ENCODE measurements around the gene KRT16. TPM values are rescaled to one million over a fixed set of nuclear protein-coding genes. Genes with fewer than 3 reads are reported as not detected.
"Not testable (repeated sequence)": the region's sequence is repeated elsewhere in the genome, so short reads cannot be mapped to it uniquely, and the experiment has no call there.

Gene KRT16
- total RNA-seq, 1 donor from 2014 or later, result 31.9 TPM

GRCh38 chr17:41629826-41630670 is 17.5 kb upstream of the KRT16 start:
- Histone ChIP-seq H3K27me3 (no peaks in the 10 kb centered on the region), H3K4me1 (peaks cover 0 to 2% of the 10 kb centered on the region in 2 donors), H3K9me3 (no peaks in the 10 kb centered on the region), H3K36me3 (no peaks in the 10 kb centered on the region), H3K4me3 (no peak overlapping the region), H3K27ac (no peak overlapping the region)
- no peak for DNase-seq (ENCODE audit: low spot score in 2 of 2)
- TF ChIP-seq, protein P1, sequence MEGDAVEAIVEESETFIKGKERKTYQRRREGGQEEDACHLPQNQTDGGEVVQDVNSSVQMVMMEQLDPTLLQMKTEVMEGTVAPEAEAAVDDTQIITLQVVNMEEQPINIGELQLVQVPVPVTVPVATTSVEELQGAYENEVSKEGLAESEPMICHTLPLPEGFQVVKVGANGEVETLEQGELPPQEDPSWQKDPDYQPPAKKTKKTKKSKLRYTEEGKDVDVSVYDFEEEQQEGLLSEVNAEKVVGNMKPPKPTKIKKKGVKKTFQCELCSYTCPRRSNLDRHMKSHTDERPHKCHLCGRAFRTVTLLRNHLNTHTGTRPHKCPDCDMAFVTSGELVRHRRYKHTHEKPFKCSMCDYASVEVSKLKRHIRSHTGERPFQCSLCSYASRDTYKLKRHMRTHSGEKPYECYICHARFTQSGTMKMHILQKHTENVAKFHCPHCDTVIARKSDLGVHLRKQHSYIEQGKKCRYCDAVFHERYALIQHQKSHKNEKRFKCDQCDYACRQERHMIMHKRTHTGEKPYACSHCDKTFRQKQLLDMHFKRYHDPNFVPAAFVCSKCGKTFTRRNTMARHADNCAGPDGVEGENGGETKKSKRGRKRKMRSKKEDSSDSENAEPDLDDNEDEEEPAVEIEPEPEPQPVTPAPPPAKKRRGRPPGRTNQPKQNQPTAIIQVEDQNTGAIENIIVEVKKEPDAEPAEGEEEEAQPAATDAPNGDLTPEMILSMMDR (IDR thresholded peaks at IDR 0.05), result no peak
- intact Hi-C loops (cut with DNase I), result loop anchor here (10.0 kb wide), 1 partner anchor 315 kb away; the partner anchor contains the start of gene KRTAP17-1

GRCh38 chr17:41629316-41629715 is 16.7 kb upstream of the KRT16 start:
- no peak for DNase-seq (ENCODE audit: low spot score in 2 of 2)
- Histone ChIP-seq H3K9me3 (no peaks in the 10 kb centered on the region), H3K27me3 (no peaks in the 10 kb centered on the region), H3K27ac (no peak overlapping the region), H3K4me1 (no peaks in the 10 kb centered on the region), H3K4me3 (no peak overlapping the region), H3K36me3 (no peaks in the 10 kb centered on the region)
- intact Hi-C loops (cut with DNase I), result loop anchor here (10.0 kb wide), 1 partner anchor 315 kb away; the partner anchor contains the start of gene KRTAP17-1
- TF ChIP-seq, protein P1 (IDR thresholded peaks at IDR 0.05), result no peak

DNA sequence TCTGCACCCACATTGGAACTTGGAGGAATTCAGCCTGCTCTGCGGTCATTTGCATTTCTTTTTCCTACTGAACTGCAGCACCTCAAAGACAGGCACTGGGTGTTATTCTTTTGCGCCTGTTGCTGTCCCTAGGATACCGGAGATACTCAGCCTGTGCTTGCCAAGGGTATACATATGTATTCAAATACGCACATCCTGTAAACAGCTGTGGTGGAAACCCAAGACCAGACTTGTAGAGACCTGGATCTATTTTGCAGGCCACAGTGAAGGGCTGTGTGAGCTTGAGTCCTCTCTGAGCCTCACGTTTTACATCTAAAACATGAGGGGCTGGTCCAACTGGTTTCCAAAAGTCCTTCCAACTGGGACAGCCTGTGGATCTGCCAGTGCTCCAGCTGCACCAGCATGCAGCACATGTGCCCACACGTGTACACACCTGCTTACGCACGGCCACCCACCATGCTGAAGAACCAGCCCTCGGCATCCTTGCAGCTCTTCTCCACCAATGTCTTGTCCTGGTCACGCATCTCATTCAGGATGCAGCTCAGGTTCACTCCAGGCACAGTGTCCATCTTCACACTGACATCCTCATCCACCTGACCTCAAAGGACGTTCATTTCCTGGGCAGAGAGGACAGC is 16.2 kb upstream of the KRT16 start:
- H3K27ac ChIP-seq; H3K36me3 ChIP-seq; H3K9me3 ChIP-seq; DNase-seq (ENCODE audit: low spot score in 2 of 2); H3K27me3 ChIP-seq; H3K4me1 ChIP-seq; H3K4me3 ChIP-seq: not testable (repeated sequence)
- intact Hi-C loops (cut with DNase I), result loop anchor here (10.0 kb wide), 1 partner anchor 314 kb away; the partner anchor contains the start of gene KRTAP17-1

DNA sequence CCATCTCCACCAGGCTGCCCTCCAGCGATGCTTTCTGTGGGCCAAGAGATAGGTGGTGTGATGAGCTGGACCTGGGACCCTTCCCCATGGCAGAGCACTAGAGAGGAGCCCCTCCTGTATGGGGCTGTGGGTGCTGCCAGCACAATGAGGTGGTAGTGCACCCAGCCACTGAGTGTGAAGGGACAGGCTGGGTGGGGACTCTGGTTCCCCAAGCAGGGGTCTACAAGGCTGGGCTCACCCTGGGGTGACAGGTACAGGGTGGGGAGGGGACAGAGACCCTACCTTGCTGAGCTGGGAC is 15.5 kb upstream of the KRT16 start:
- not testable (repeated sequence) for H3K9me3 ChIP-seq; H3K4me1 ChIP-seq; H3K4me3 ChIP-seq; H3K27ac ChIP-seq; H3K36me3 ChIP-seq; H3K27me3 ChIP-seq; DNase-seq (ENCODE audit: low spot score in 2 of 2)
- intact Hi-C loops (cut with DNase I), result loop anchor here (10.0 kb wide), 1 partner anchor 313 kb away; the partner anchor contains the start of gene KRTAP17-1

GRCh38 chr17:41627316-41628072 is 14.9 kb upstream of the KRT16 start:
- H3K27me3 ChIP-seq, result no peaks in the 10 kb centered on the region
- H3K36me3 ChIP-seq, result no peaks in the 10 kb centered on the region
- no peaks in the 10 kb centered on the region for H3K9me3 ChIP-seq
- TF ChIP-seq, protein P1 (IDR thresholded peaks at IDR 0.05), result no peak
- no peak overlapping the region for H3K27ac ChIP-seq
- H3K4me3 ChIP-seq, result no peak overlapping the region
- intact Hi-C loops (cut with DNase I), result loop anchor here (10.0 kb wide), 1 partner anchor 313 kb away; the partner anchor contains the start of gene KRTAP17-1
- no peak for DNase-seq (ENCODE audit: low spot score in 2 of 2)
- no peaks in the 10 kb centered on the region for H3K4me1 ChIP-seq

DNA sequence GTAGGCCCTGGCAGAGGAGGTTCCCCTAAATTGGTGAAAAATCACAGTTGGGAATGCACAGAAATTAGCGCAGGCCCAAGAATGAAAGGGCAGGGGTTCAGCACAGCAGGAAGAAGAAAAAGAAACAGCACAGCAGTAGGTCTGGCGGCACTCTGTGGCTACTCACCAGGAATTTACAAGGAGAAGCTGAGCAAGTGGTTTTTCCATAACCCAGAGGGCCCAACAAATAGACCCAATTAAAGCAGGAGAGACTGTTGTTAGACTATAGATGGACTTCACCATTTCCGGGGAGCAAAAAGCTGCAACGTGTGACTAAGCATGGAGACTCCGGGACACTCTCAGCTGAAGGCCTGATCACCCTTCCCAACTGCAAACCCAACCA is 14.3 kb upstream of the KRT16 start:
- not testable (repeated sequence) for H3K27ac ChIP-seq; H3K4me3 ChIP-seq; DNase-seq (ENCODE audit: low spot score in 2 of 2); H3K36me3 ChIP-seq; H3K4me1 ChIP-seq; H3K27me3 ChIP-seq; H3K9me3 ChIP-seq
- intact Hi-C loops (cut with DNase I), result loop anchor here (10.0 kb wide), 1 partner anchor 312 kb away; the partner anchor contains the start of gene KRTAP17-1

- not testable (repeated sequence) for H3K27ac ChIP-seq; H3K4me1 ChIP-seq; H3K9me3 ChIP-seq; DNase-seq (ENCODE audit: low spot score in 2 of 2); H3K36me3 ChIP-seq; H3K27me3 ChIP-seq; H3K4me3 ChIP-seq
- intact Hi-C loops (cut with DNase I), result loop anchor here (10.0 kb wide), 1 partner anchor 311 kb away; the partner anchor contains the start of gene KRTAP17-1
Observed at GRCh38 chr17:41626028-41626913, 13.7 kb upstream of the KRT16 start.
